ENCODE data around the gene KDM3B. TPM values are rescaled to one million over a fixed set of nuclear protein-coding genes. Genes with fewer than 3 reads are reported as not detected.
A peak's percentile ranks its signal among the peaks of the same experiment; 100 is the strongest.

KDM3B gene
- total and polyA plus RNA-seq, 9 of the 15 experiments (the other 6 are each of a cell fraction or from before 2014, with no cell fraction given), result 13.8 to 62.8 (median 41.9) TPM

GRCh38 chr5:138338411-138339090 lies 13.9 kb upstream of the KDM3B start:
- H3K4me2 ChIP-seq (ENCODE audit: insufficient read depth, low read length), result peak overlapping the region; percentile 99
- peaks cover 34% of the 10 kb centered on the region for H3K36me3 ChIP-seq (ENCODE audit: control insufficient read depth, insufficient read depth, low read length)
- FAIRE-seq (no peak), DNase-seq (ENCODE audit: extremely low read depth in 1 of 4, low spot score in 3 of 4) (peak in 2 of 4 experiments; percentile 88 to 89), ATAC-seq (peak; percentile 36)
- peaks cover 5% of the 10 kb centered on the region for H3K9me1 ChIP-seq (ENCODE audit: control insufficient read depth, insufficient read depth, low read length)
- peak overlapping the region; percentile 63 for H3K4me3 ChIP-seq
- 0 out of 2 replicates have a peak, but pooled peaks cover 7% of the 10 kb centered on the region for H4K20me1 ChIP-seq (replicated peaks; ENCODE audit: control insufficient read depth, insufficient read depth, low read length)
- no peaks in the 10 kb centered on the region for H3K9me3 ChIP-seq (replicated peaks; ENCODE audit: control insufficient read depth, insufficient read depth, low read depth, low read length)
- H3K79me2 ChIP-seq (ENCODE audit: control insufficient read depth, insufficient read depth, low read length), result peaks cover 39% of the 10 kb centered on the region
- POLR2A ChIA-PET, result interaction anchor here (0.6 to 7.9 kb wide), 36 partner anchors 7 to 205 kb away, joined by 3 to 416 read pairs (median 4); partner anchors contain the start of genes BRD8, CDC23, CDC25C and EGR1
- intact Hi-C loops (cut with micrococcal nuclease) (loop anchor here (2.0 kb wide), 1 partner anchor 14 kb away; the partner anchor contains the start of gene KDM3B), in situ Hi-C loops (cut with MboI) (no loop called here)
- peak overlapping the region; percentile 91 to 96 for H3K9ac ChIP-seq (ENCODE audit: insufficient read depth in 1 of 2, low read depth in 2 of 2, low read length in 2 of 2)
- H3K4me1 ChIP-seq (replicated peaks in 1 of 2; ENCODE audit: control insufficient read depth in 2 of 2, insufficient read depth in 2 of 2, low read length in 2 of 2), result peaks cover 9 to 28% of the 10 kb centered on the region in 2 experiments
- WGBS (ENCODE audit: insufficient coverage, low coverage, missing lambda C conversion rate), result 0% methylated on average over 1 of the region's 22 CpGs
- no peaks in the 10 kb centered on the region for H3K27me3 ChIP-seq (ENCODE audit: control insufficient read depth in 2 of 2, insufficient read depth in 2 of 2, low read length in 2 of 2)
- peak overlapping the region; percentile 97 for H3K27ac ChIP-seq (ENCODE audit: extremely low read depth, low read depth, low read length)
- CTCF ChIA-PET (ENCODE audit: low intra/inter-chr PET ratio), result interaction anchor here (0.6 to 5.4 kb wide), 2 partner anchors 14 to 1310 kb away, joined by 4 to 31 read pairs; partner anchors contain the start of gene KDM3B
- BruUV-seq (replicated peaks), result no TSS peak
- peak overlapping the region; percentile 98; the same call in 1 of the 2 replicates for H2AFZ ChIP-seq (ENCODE audit: low read depth, low read length)
- TF ChIP-seq GTF3C2 (IDR thresholded peaks at IDR 0.05; ENCODE audit: borderline replicate concordance, extremely low read depth, insufficient read length), result peak; percentile 53
- no peak; a peak in 1 of 6 replicates for TF ChIP-seq CTCF (IDR thresholded peaks at IDR 0.05 in 2 of 3, conservative IDR thresholded peaks at IDR 0.05 in 1 of 3; ENCODE audit: insufficient read depth in 2 of 3, low read depth in 1 of 3, low read length in 3 of 3)
- TF ChIP-seq E2F3 (CRISPR knock-in tag; IDR thresholded peaks at IDR 0.05), result no peak
- TF ChIP-seq RBM22 (IDR thresholded peaks at IDR 0.05; ENCODE audit: low read depth, low read length, poor library complexity, severe bottlenecking), result no peak
- no peak for TF ChIP-seq NFXL1 (CRISPR knock-in tag; IDR thresholded peaks at IDR 0.05)
- TF ChIP-seq NFYB (IDR thresholded peaks at IDR 0.05; ENCODE audit: extremely low read depth, insufficient read length), result no peak
- TF ChIP-seq HNRNPL (IDR thresholded peaks at IDR 0.05; ENCODE audit: low read depth, low read length), result no peak
- peak in 1 of 2 experiments; percentile 14; a peak in 2 of 4 replicates for TF ChIP-seq HDAC1 (IDR thresholded peaks at IDR 0.05)
- peak; percentile 62; the same call in 1 of the 2 replicates for TF ChIP-seq BRD4 (IDR thresholded peaks at IDR 0.05)
- TF ChIP-seq ZNF232 (CRISPR knock-in tag; IDR thresholded peaks at IDR 0.05), result 0 out of 2 replicates have a peak, but pooled peaks have one; percentile 21
- no peak for TF ChIP-seq ZBTB34 (CRISPR knock-in tag; IDR thresholded peaks at IDR 0.05)
- TF ChIP-seq PHB2 (IDR thresholded peaks at IDR 0.05; ENCODE audit: low read depth), result 0 out of 2 replicates have a peak, but pooled peaks have one; percentile 15
- TF ChIP-seq BHLHE40 (IDR thresholded peaks at IDR 0.05; ENCODE audit: low read length), result peak; percentile 91
- TF ChIP-seq NR2C2 (CRISPR knock-in tag; IDR thresholded peaks at IDR 0.05), result no peak
- TF ChIP-seq NR2C2 (tag; IDR thresholded peaks at IDR 0.05), result no peak
